ENCODE data around the gene CAMKMT.

CAMKMT gene

GRCh38 chr2:44572196-44572900 lies 210.6 kb downstream of the CAMKMT start:
- TF ChIP-seq ZFX (IDR thresholded peaks at IDR 0.05) (no peak), CTCF (conservative IDR thresholded peaks at IDR 0.05) (no peak)
- H3K27ac ChIP-seq, result no peak overlapping the region

GRCh38 chr2:44573996-44574395 lies 212.2 kb downstream of the CAMKMT start:
- TF ChIP-seq CTCF (conservative IDR thresholded peaks at IDR 0.05) (no peak), ZFX (IDR thresholded peaks at IDR 0.05) (no peak)
- H3K27ac ChIP-seq, result no peak overlapping the region

GRCh38 chr2:44578471-44579093 lies 216.8 kb downstream of the CAMKMT start:
- TF ChIP-seq CTCF (conservative IDR thresholded peaks at IDR 0.05) (no peak), ZFX (IDR thresholded peaks at IDR 0.05) (no peak)
- no peak overlapping the region for H3K27ac ChIP-seq

- no peak overlapping the region for H3K27ac ChIP-seq
- TF ChIP-seq CTCF (conservative IDR thresholded peaks at IDR 0.05) (no peak), ZFX (IDR thresholded peaks at IDR 0.05) (no peak)
These were observed 217.5 kb downstream of the CAMKMT start for GRCh38 chr2:44579115-44579836.

- H3K27ac ChIP-seq, result no peak overlapping the region
- no peak for TF ChIP-seq CTCF (conservative IDR thresholded peaks at IDR 0.05)
These were observed 218.1 kb downstream of the CAMKMT start for GRCh38 chr2:44579837-44580230.

GRCh38 chr2:44580875-44581515 lies 219.2 kb downstream of the CAMKMT start:
- TF ChIP-seq ZFX (IDR thresholded peaks at IDR 0.05) (no peak), CTCF (conservative IDR thresholded peaks at IDR 0.05) (no peak)
- no peak overlapping the region for H3K27ac ChIP-seq
